IPS DF 19.7 (cell line): ENCODE data around the gene SEC16A.

Experiments used
- DNase-seq: peaks from one replicate; pipeline ENCODE4 v3.0.0-alpha.2; 2013; ENCODE audit warnings: low read depth, low spot score

The SEC16A gene

GRCh38 chr9:136401173-136401922 lies 81.5 kb downstream of the SEC16A start:
- DNase-seq: no peak

GRCh38 chr9:136400038-136400834 lies 82.6 kb downstream of the SEC16A start, which contains the start of gene SNAPC4:
Gene SNAPC4 (minus strand): TSS chr9:136400170. CDS start chr9:136398428, 1,742 bp downstream.
- peak; percentile 40 for DNase-seq

GRCh38 chr9:136399176-136400037 lies 83.4 kb downstream of the SEC16A start:
- no peak for DNase-seq

GRCh38 chr9:136398286-136398685 lies 84.6 kb downstream of the SEC16A start:
- no peak for DNase-seq

- DNase-seq: no peak
Measured at GRCh38 chr9:136397643-136398042, 85.2 kb downstream of the SEC16A start.

GRCh38 chr9:136396219-136396515 lies 86.7 kb downstream of the SEC16A start:
- DNase-seq: no peak

GRCh38 chr9:136395345-136396218 lies 87.3 kb downstream of the SEC16A start:
- no peak for DNase-seq

GRCh38 chr9:136395020-136395340 lies 87.9 kb downstream of the SEC16A start:
- DNase-seq: no peak

- no peak for DNase-seq
Measured at GRCh38 chr9:136394312-136395019, 88.4 kb downstream of the SEC16A start.

- no peak for DNase-seq
Measured at GRCh38 chr9:136393531-136393930, 89.3 kb downstream of the SEC16A start.

- DNase-seq: no peak
Measured at GRCh38 chr9:136392538-136393449, 90.0 kb downstream of the SEC16A start.

GRCh38 chr9:136391737-136392537 lies 90.9 kb downstream of the SEC16A start:
- DNase-seq: no peak
